HCT116 (cell line): ENCODE measurements around the gene MAP4K1. TPM values are rescaled to one million over a fixed set of nuclear protein-coding genes. Genes with fewer than 3 reads are reported as not detected.

Experiments
- ATAC-seq: fragments of 200-7000 bp; cut with Tn5 transposase; 2 replicates; pipeline ENCODE4 v1.9.1; 2020; ENCODE audit warnings: mild to moderate bottlenecking, moderate library complexity
- BruUV-seq: library from RNA; stranded (reverse); fragments of 400-500 nt; replicated peaks from 2 replicates; lab custom pipeline; 2021; lab: Mats Ljungman, UMichigan
- CTCF ChIA-PET: fragments of 300-600 bp; sonication (Branson Sonifier 250); formaldehyde crosslinking; loops from one replicate; lab custom pipeline; 2021; ENCODE audit warnings: antibody characterized with exemption; lab: Charles Lee
- POLR2A ChIA-PET: fragments of 300-600, 350-600 bp; sonication (Branson Sonifier 250); formaldehyde crosslinking; loops from one replicate; lab custom pipeline; 2021; ENCODE audit warnings: antibody characterized with exemption; lab: Charles Lee
- RAD21 ChIA-PET, 2 experiments: fragments of 300-600 bp; sonication (Branson Sonifier 250); formaldehyde crosslinking; loops; one replicate each; lab custom pipeline; 2023; ENCODE audit warnings: low total read pairs in 2 of 2; ENCODE audit not compliant: uncharacterized antibody in 2 of 2, unreplicated experiment in 2 of 2, low non-redundant PET in 1 of 2; lab: Charles Lee
- DNase-seq: peaks from one replicate; pipeline ENCODE4 v3.0.0-alpha.2; 2010; ENCODE audit warnings: low read depth, low spot score
- H2AFZ ChIP-seq: fragments of 200-600 bp; shearing (Covaris generic), sonication (generic); 2 replicates; pipeline ENCODE4 v1.6.1; 2017; ENCODE audit warnings: low read depth, mixed run types, mixed read lengths, antibody characterized with exemption, low read length; ENCODE audit not compliant: poor library complexity, severe bottlenecking
- H3K27ac ChIP-seq: 2 replicates; pipeline ENCODE4 v1.5.1; 2012; ENCODE audit warnings: low read depth, low read length
- H3K27me3 ChIP-seq: fragments of 200-600 bp; sonication (generic); 2 replicates; pipeline ENCODE4 v1.6.1; 2016; ENCODE audit warnings: mixed run types, low read length, mixed read lengths; ENCODE audit not compliant: insufficient read depth
- H3K36me3 ChIP-seq, 2 experiments: fragments of 200-500 bp in 1 of 2; fragments of 200-600 bp in 1 of 2; sonication (Bioruptor generic) in 1 of 2; sonication (generic) in 1 of 2; 2 replicates each; pipeline versions ENCODE4 v1.5.1 to v1.6.1; 2014 to 2016; ENCODE audit warnings: low read length in 2 of 2, inconsistent platforms in 1 of 2, mixed read lengths in 1 of 2, mixed run types in 1 of 2; ENCODE audit not compliant: insufficient read depth in 2 of 2, control insufficient read depth in 1 of 2
- H3K4me1 ChIP-seq, 2 experiments: fragments of 200-600 bp in 1 of 2; sonication (generic) in 1 of 2; 2 replicates each; pipeline versions ENCODE4 v1.5.1 to v1.6.1; 2012 to 2017; ENCODE audit warnings: low read length in 2 of 2, inconsistent platforms in 1 of 2, mild to moderate bottlenecking in 1 of 2, mixed read lengths in 1 of 2, mixed run types in 1 of 2, moderate library complexity in 1 of 2; ENCODE audit not compliant: insufficient read depth in 2 of 2, control insufficient read depth in 1 of 2
- H3K4me2 ChIP-seq: fragments of 200-600 bp; sonication (generic); 2 replicates; pipeline ENCODE4 v1.6.1; 2017; ENCODE audit warnings: mixed run types, low read length, mixed read lengths
- H3K4me3 ChIP-seq, 2 experiments: fragments of 200-600 bp in 1 of 2; sonication (generic) in 1 of 2; replicated peaks in 1 of 2; 2 replicates each; pipeline ENCODE4 v1.5.1; 2011 to 2016; ENCODE audit warnings: low read length in 2 of 2, control low read depth in 1 of 2, low read depth in 1 of 2, mild to moderate bottlenecking in 1 of 2, mixed read lengths in 1 of 2, mixed run types in 1 of 2
- H3K79me2 ChIP-seq: fragments of 200-600 bp; sonication (generic); 2 replicates; pipeline ENCODE4 v1.6.1; 2017; ENCODE audit warnings: mild to moderate bottlenecking, mixed run types, low read length, moderate library complexity, mixed read lengths; ENCODE audit not compliant: insufficient read depth
- H3K9ac ChIP-seq: fragments of 200-600 bp; sonication (generic); 2 replicates; pipeline ENCODE4 v1.6.1; 2016; ENCODE audit warnings: low read length, mixed read lengths
- H3K9me2 ChIP-seq: fragments of 200-600 bp; sonication (generic), shearing (Covaris generic); 2 replicates; pipeline ENCODE4 v1.6.1; 2017; ENCODE audit warnings: mixed run types, mild to moderate bottlenecking, moderate library complexity; ENCODE audit not compliant: insufficient read depth
- H3K9me3 ChIP-seq, 2 experiments: fragments of 200-500 bp in 1 of 2; fragments of 200-600 bp in 1 of 2; sonication (Bioruptor generic) in 1 of 2; sonication (generic) in 1 of 2; 2 replicates each; pipeline ENCODE4 v1.6.1; 2014 to 2017; ENCODE audit warnings: low read length in 2 of 2, mixed read lengths in 2 of 2, inconsistent platforms in 1 of 2, low read depth in 1 of 2, mild to moderate bottlenecking in 1 of 2, mixed run types in 1 of 2, moderate library complexity in 1 of 2; ENCODE audit not compliant: control insufficient read depth in 1 of 2, insufficient read depth in 1 of 2
- H4K20me1 ChIP-seq: fragments of 200-600 bp; sonication (generic), shearing (Covaris generic); 2 replicates; pipeline ENCODE4 v1.6.1; 2017; ENCODE audit warnings: mixed run types, mild to moderate bottlenecking, moderate library complexity; ENCODE audit not compliant: insufficient read depth
- ATF3 ChIP-seq: IDR thresholded peaks from 2 replicates; pipeline ENCODE4 v1.6.1; 2012
- CBX3 ChIP-seq: IDR thresholded peaks from 2 replicates; pipeline ENCODE4 v1.6.1; 2012; ENCODE audit warnings: low read depth
- CEBPB ChIP-seq: IDR thresholded peaks from 2 replicates; pipeline ENCODE4 v1.6.1; 2012; ENCODE audit warnings: low read depth
- CTCF ChIP-seq, 3 experiments: fragments of 200-600 bp in 1 of 3; sonication (generic) in 1 of 3; IDR thresholded peaks in 2 of 3; conservative IDR thresholded peaks in 1 of 3; 2 replicates each; pipeline ENCODE4 v1.5.1; 2012 to 2017; ENCODE audit warnings: low read depth in 2 of 3, low read length in 2 of 3, antibody characterized with exemption in 1 of 3, borderline replicate concordance in 1 of 3, control low read depth in 1 of 3, mild to moderate bottlenecking in 1 of 3, mixed read lengths in 1 of 3, mixed run types in 1 of 3, moderate library complexity in 1 of 3; ENCODE audit not compliant: insufficient read depth in 1 of 3
- EGR1 ChIP-seq: IDR thresholded peaks from 2 replicates; pipeline ENCODE4 v1.6.1; 2012; ENCODE audit warnings: low read depth
- ELF1 ChIP-seq: IDR thresholded peaks from 2 replicates; pipeline ENCODE4 v1.6.1; 2012; ENCODE audit warnings: low read depth, borderline replicate concordance
- EZH2 ChIP-seq: fragments of 200-600 bp; sonication (generic); IDR thresholded peaks from 2 replicates; pipeline ENCODE4 v1.6.1; 2017; ENCODE audit warnings: antibody characterized with exemption, mixed run types
- EZH2phosphoT487 ChIP-seq: fragments of 200-600 bp; IDR thresholded peaks from 2 replicates; pipeline ENCODE4 v1.6.1; 2018; ENCODE audit warnings: antibody characterized with exemption, borderline replicate concordance
- JUND ChIP-seq: IDR thresholded peaks from 2 replicates; pipeline ENCODE4 v1.6.1; 2012
- MAX ChIP-seq: IDR thresholded peaks from 2 replicates; pipeline ENCODE4 v1.6.1; 2012
- POLR2AphosphoS5 ChIP-seq: IDR thresholded peaks from 2 replicates; pipeline ENCODE4 v1.6.1; 2011; ENCODE audit warnings: mild to moderate bottlenecking, low read depth, low read length, moderate library complexity
- RAD21 ChIP-seq: IDR thresholded peaks from 2 replicates; pipeline ENCODE4 v1.6.1; 2012; ENCODE audit warnings: low read depth, mild to moderate bottlenecking
- SIN3A ChIP-seq: IDR thresholded peaks from 2 replicates; pipeline ENCODE4 v1.6.1; 2012; ENCODE audit warnings: low read depth
- SP1 ChIP-seq: IDR thresholded peaks from 2 replicates; pipeline ENCODE4 v1.6.1; 2012; ENCODE audit warnings: low read depth
- SRF ChIP-seq: IDR thresholded peaks from 2 replicates; pipeline ENCODE4 v1.6.1; 2012; ENCODE audit warnings: low read depth
- TCF7L2 ChIP-seq: IDR thresholded peaks from 2 replicates; pipeline ENCODE4 v1.7.0; 2011; ENCODE audit warnings: borderline replicate concordance, inconsistent platforms; ENCODE audit not compliant: insufficient read depth, insufficient read length; ENCODE audit errors: extremely low read depth
- YY1 ChIP-seq: IDR thresholded peaks from 2 replicates; pipeline ENCODE4 v1.6.1; 2011; ENCODE audit warnings: low read length, low read depth, moderate library complexity, mild to moderate bottlenecking; ENCODE audit not compliant: insufficient replicate concordance; ENCODE audit errors: extremely low read depth
- ZFX ChIP-seq: fragments of 450-650 bp; IDR thresholded peaks from 2 replicates; pipeline ENCODE4 v1.6.1; 2017
- ZNF274 ChIP-seq: fragments of 200-500 bp; sonication (Bioruptor generic); IDR thresholded peaks from 2 replicates; pipeline ENCODE4 v1.6.1; 2014; ENCODE audit warnings: mild to moderate bottlenecking, low read depth, low read length, inconsistent platforms
- intact Hi-C: fragments of 100-400 bp; cut with micrococcal nuclease; formaldehyde crosslinking; loops from 2 replicates; pipeline ENCODE4 v1.10.0; 2022
- total RNA-seq: library from RNA; stranded (reverse); gene quantifications from one replicate; pipeline ENCODE4 v1.2.1, GENCODE V29; 2021; ENCODE audit not compliant: unreplicated experiment

The MAP4K1 gene
- total RNA-seq, 1 experiment from 2014 or later, result 9.1 TPM

GRCh38 chr19:38549942-38550341 is 67.8 kb downstream of the MAP4K1 start (continued):
- TF ChIP-seq EZH2phosphoT487 (no peak), JUND (no peak), CBX3 (no peak), RAD21 (no peak), ZFX (no peak)

GRCh38 chr19:38549061-38549460 is 68.7 kb downstream of the MAP4K1 start:
- Histone ChIP-seq H3K27me3 (no peaks in the 10 kb centered on the region), H3K4me3 (no peak overlapping the region), H3K4me2 (no peak overlapping the region), H3K4me1 (peaks cover 5 to 17% of the 10 kb centered on the region in 2 experiments), H2AFZ (no peak overlapping the region), H4K20me1 (no peaks in the 10 kb centered on the region), H3K9me2 (no peaks in the 10 kb centered on the region), H3K9me3 (no peaks in the 10 kb centered on the region), H3K27ac (no peak overlapping the region), H3K79me2 (no peaks in the 10 kb centered on the region), H3K9ac (no peak overlapping the region), H3K36me3 (no peaks in the 10 kb centered on the region)
- TF ChIP-seq SRF, result no peak
- no peak for TF ChIP-seq ZFX
- TF ChIP-seq ATF3, result no peak
- no peak for TF ChIP-seq EZH2phosphoT487
- no peak for TF ChIP-seq CEBPB
- TF ChIP-seq EZH2, result no peak
- TF ChIP-seq ZNF274, result no peak
- TF ChIP-seq ELF1, result no peak
- no peak for TF ChIP-seq CTCF (IDR thresholded peaks at IDR 0.05 in 2 of 3, conservative IDR thresholded peaks at IDR 0.05 in 1 of 3; ENCODE audit: borderline replicate concordance in 1 of 3, insufficient read depth in 1 of 3, low read depth in 2 of 3, low read length in 2 of 3)
- no peak for TF ChIP-seq SIN3A
- no peak for TF ChIP-seq MAX
- no peak for TF ChIP-seq TCF7L2
- TF ChIP-seq POLR2AphosphoS5, result no peak
- TF ChIP-seq YY1, result no peak
- TF ChIP-seq CBX3, result no peak
- TF ChIP-seq SP1, result no peak
- no peak for TF ChIP-seq EGR1
- no TSS peak for BruUV-seq
- RAD21 ChIA-PET, result no interaction called here
- ATAC-seq, result no peak
- CTCF ChIA-PET, result no interaction called here
- intact Hi-C loops, result no loop called here
- DNase-seq, result no peak
- POLR2A ChIA-PET, result no interaction called here
